Stimulated activated CD4-positive, alpha-beta T cell treated with anti-CD3 and anti-CD28 coated beads, TNF-alpha, amount 100 ng/mL, for 4 hours (primary cell): Measurements from ENCODE around the gene FBXO44.

Source experiments
- DNase-seq, 3 experiments: peaks; one replicate each; pipeline ENCODE4 v3.0.0-alpha.2; 2020; ENCODE audit warnings: low read depth in 3 of 3

The FBXO44 gene

DNA sequence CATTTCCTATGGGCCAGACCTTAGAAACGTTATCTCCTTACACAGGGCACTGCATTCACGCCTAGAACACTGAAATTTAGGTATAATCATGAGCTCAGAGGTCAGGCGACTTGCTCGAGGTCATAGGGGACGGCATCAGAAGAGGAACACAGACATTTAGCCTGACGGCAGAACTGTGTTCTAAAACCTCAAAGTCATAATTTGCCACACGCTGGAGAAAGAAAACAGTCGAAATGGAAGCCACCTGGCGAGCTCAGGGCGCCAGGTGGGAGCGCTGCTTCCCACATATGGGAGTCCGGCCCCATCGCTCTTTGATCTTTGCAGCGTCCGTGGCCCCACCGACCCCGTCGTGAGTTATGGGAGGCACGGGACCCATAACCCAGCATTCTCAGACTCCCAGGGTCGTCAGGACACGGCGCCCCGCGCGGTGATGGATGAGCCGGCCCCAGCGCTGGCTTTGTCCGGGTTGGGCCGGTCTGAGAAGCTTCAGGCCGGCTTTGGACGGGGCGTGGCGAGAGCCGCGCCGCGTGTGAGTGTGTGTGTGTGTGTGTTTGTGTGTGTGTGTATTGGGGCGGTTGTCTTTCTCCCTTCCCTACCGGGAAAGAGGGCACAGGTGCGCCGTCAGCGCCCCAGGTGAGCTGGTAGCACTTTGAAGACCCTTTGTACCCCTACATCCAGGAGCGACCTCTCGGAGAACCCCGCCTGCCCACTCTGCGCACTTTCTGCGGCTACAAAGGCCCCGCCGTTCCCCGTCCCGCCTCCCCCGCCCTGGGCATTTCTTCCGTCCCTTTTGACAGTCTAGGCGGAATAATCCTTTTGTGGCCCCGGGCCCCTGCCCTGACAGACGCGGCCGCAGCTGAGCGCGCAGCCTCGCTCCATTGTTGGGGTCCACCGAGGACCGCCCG, 36.0 kb downstream of the FBXO44 start:
- no peak for DNase-seq

DNA sequence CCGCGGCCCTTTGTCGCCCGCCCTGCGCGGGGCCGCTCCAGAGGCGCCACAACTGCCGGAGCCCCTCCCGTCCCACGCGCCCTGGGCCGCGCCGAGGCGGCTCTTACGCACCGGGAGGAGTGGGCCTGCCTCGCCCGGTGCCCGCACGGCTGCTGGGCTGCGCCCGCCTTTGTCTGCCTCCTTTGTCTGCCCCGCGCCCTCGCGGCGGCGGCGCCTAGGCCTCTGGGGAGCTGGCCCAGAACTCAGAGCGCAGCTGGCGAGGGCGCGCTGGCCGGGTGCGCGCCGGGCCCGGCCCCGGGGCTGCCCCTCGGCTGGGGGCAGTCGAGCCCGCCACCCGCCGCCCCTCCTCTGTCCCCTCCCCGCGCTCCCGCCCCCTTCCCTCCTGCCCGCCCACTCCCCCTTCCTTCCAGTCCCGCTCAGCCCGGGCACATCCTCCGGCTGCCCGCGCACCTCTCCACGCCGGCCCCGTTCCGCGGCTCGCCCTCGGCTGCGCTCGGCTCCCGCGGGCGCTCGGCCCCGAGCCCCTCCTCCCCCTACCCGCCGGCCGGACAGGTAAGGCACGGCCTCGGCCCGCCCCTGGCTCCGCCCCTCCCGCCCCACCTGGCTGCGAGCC, 36.7 kb downstream of the FBXO44 start, which contains the start of gene DRAXIN:
Gene DRAXIN, plus strand, starts transcription at position 409 of the 613 bp plus-strand sequence. CDS start 14,549 bp downstream, outside the sequence.
- no peak for DNase-seq

DNA sequence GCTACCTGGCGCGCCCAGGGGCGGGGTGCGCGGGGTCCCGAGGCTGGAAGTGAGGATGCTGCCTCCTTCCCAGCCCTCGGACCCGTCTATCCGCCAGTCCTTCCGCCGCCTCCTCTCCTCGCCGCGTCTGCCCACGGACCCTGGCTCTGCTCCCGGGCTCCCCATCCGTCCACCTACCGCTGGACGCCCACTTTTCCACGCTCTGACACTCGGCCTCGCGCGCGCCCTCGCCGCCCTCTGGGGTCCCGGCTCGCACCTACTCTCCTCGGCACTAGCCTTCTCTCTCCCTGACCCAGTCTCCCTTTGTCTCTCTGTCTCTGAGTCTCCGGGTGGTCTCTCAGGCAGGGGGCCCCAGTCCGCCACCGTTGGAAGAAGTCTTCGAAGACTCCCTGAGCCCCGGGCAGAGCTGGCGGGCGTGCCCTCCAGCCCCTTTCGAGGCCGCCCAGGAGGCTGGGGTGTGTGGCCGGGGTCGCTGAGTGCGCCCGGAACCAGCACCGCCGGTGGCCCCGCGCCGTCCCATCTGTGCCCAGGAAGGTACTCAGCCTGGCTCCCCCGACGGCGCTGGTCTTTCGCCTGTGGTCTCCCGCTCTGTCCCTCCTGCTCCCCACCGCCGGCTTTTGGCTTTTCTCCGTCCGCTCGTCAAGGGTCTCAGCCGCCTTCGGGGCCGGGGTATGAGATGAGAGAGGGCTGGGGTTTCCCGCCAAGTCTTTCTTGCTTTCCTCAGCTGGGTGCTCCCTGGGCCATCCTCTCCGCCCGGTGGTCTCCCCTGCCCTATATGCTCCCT, 37.4 kb downstream of the FBXO44 start:
- DNase-seq = no peak

DNA sequence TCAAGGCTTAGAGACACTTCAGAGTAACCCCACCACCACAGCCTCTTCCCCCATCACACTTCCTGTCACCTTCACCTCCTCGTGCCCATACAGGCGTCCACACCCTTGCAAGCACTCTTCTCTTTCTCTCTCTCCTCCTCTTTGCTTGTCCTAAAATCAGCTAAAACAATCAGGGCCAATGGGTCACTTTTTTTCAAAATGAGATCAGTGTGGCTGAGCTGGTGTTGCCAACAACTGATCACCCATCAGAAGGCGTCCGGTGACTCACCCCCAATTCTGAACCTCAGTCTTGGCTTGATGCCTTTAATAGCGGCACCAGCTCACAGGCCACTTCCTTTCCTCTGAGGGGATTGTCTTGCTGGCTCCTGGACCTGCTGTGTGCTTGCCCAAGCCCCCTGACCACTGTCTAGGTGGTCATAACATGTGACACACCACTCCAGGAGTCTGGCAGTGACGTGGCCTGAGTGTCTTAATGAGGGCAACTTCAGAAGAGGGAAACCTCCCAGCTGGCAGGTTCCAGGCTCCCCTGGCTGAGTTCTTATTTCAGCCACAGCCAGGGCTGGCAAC, 38.4 kb downstream of the FBXO44 start:
- DNase-seq = peak in 1 of 3 experiments; percentile 13

DNA sequence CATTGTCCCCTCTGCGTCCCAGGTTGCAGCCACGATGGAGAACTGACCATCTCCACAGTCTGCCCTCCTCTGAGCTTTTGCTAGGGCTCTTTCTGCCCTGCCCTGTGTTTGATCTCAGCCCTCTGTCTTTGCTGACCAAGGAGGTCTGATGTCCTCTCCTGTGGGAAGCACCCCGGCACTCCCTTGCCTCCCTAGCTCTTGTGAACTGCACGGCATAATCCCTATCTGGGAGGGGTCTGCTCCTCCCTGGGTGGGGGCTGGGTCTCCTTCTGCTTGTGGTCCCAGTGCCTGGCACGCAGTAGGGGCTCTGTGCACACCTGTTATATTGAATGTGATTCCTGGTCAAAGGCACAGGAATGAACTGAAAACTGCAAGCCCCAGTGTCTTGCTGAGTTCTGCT, 39.2 kb downstream of the FBXO44 start:
- no peak for DNase-seq

DNA sequence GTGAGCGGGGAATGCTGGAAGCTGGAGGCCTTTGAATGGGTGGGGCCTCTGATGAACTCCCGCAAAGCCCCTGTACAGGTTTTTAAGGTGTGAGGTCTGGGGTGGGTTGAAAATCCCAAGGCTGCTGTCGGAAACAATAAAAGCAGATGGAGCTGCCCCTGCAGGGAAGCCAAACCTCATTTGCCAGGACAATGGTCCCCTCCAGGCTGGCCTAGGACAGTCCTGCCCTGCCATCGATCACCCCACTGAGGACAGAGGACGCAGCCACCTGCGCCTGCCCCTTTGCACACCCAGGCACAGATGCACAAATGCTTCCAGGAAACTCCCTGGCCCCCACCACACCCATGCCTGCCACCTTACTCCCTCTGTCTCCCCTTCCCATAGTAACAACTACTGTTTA, 41.2 kb downstream of the FBXO44 start:
- DNase-seq = no peak

DNA sequence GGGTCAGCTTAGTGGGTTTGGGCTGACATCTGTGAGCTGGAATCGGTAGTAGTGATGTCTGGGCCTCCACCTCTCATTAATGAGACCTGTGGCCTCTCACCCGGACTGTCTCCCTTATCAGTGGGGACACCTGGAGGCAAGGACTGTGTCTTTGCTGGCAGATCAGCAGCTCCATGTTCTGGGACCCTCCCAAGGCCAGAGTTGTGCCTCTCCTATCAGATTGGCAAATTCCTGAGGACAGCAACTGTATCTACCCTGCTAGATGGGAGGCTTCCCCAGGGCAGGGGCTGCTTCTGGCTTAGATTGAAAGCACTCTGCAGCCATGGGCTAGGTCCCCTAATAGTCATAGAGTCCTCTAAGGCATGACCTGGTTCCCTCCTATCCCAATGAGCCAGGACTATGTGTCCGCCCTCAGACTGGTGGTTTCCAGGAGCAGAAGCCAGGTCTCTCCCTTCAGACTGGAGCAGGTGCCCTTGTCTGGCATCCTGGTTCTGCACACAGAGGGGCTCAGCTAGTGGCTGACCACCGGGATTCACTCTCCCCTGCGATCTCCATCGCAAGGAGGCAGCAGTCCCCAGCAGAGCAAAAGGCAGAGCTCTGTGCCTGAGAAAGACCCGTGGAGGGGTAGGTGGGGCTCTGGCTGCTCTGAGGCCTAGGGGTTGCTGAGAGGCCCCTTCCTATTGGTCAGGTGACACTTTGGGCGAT, 42.7 kb downstream of the FBXO44 start:
- no peak for DNase-seq

DNA sequence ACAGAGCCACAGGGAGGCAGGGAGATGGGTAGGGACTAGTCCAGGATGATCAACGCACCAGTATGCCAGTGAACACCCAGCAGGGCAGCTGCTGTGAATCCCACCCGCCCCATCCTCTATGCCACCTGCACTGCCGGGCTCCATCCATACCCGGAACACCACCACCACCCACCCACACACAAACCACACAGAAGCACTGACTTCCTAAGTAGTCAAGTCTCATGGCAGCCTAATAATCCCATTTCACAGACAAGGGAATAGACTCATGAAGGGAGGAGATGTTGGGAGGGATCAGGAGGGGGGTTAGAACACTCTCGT, 43.2 kb downstream of the FBXO44 start:
- no peak for DNase-seq

DNA sequence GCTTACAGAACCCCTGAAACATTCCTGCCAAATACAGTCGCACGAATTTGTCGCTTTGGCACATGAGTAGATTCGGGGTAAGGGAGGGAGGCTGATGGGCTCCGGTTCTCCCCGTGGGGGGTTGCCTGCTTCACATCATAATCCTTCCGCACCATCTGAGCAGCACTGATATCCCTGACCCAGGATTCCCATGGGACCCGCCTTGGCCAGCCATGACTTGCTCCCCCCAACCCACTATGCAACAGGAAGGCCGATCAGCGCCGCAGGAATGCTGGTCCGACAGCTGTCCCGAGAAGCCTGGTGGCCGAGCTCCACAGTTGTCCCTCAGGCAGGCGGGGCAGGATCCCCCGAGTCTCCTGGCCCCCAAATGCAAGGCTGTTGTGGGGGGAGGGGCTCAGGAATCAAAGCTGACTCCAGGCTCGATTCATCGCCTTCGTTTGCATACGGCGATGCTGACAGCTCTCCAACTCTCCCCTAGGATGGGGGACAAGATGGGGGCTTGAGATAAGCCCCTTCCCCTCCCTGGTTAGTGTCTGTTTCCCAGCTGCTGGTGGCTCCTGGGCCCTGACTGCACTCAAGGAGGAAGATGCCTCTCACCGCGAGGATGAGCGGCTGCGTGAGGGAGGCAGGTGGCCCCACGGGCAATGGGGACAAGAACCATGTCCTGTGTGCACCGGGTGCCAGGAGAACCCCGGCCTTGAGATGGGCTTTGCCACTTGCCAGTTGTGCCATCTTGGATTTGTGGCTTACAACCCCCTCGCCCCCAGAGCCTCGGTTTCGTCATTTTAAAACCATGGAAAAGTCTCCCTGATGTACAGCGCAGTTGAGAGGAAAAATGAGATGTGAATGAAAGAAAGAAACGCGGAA, 46.2 kb downstream of the FBXO44 start:
- DNase-seq = no peak

DNA sequence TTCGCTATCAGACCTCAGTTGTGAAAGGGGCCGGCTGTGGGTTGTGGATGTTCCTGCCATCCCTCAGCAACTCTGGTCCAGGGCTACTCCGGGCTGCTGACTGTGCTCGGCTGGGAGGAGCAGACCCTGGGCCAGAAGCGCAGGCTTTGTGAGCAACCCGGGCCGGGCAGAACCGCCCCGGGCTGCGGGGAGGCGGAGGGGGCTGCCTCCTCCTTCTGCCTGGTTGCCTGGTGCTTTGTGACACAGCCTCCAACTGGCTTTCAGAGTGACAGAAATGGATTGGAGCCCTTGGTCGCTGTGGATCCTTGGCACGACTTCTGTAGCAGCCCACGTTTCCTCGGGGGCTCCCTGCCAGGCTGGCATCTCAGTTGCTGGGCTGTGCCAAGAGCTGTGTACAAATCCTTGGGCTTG, 46.9 kb downstream of the FBXO44 start:
- no peak for DNase-seq

DNA sequence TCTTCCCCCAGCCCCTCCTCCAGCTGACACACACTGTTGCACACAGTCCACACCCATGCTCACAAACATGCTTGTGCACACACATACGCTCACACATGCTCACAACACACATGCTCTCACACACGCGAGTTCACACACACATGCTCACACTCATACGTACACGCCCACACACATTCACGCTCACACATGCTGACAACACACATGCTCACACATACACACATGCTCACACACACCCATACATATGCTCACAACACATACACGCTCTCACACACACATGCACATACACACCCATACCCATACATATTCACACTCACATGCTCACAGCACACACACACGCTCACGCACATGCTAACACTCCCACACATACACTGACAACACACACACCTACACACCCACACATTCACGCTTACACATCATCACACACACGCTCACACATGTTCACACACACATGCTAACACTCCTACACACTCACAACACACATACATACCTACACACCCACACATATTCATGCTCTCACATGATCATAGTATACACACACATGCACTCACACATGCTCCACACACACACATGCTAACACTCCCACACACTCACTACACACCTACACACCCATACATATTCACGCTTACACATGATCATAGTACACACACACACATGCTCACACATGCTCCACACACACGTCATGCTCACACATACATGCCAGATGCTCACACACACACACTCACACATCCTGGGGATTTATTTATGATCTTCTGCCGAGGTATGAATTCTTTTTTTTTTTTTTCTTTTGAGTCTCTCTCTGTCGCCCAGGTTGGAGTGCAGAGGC, 47.5 kb downstream of the FBXO44 start:
- DNase-seq = no peak

DNA sequence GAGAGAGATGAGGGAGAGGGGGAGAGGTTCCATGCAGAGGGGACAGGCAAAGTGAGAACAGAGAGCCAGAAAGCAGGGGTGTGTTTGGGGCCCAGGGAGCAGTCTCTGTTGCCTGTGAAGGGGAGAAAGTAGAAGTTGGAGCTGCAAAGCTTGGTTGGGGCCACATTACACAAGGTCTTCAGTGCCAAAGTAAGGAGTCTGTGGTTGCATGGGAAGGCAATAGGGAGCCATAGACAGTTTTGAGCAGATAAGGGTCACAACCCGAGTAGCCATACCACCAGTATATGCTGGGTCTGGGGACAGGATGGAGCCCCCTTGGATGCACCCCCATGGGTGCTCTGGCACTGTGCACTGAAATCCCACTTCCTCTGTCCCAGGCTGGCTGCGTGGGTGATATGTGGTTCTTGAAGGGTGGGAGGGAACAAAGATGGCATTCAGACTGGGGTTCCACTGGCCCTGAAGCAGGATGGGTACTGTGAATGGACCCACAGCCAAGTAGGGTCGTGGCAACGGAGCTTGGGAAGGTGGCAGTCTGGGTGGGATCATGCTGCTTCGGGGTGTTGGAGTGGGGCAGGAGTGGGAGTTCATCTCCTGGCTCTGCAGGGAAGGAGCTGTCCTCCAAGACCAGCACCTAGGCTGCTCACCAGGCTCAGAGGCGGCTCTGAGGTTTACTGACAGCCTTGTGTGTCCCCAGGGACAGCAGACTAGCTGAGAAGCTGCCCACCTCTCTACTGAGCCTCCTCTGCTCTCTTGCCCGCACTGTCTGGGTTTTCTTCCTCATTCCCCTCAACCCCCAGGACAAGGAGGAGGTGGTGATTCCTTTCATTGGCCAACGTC, 48.9 kb downstream of the FBXO44 start:
- no peak for DNase-seq

DNA sequence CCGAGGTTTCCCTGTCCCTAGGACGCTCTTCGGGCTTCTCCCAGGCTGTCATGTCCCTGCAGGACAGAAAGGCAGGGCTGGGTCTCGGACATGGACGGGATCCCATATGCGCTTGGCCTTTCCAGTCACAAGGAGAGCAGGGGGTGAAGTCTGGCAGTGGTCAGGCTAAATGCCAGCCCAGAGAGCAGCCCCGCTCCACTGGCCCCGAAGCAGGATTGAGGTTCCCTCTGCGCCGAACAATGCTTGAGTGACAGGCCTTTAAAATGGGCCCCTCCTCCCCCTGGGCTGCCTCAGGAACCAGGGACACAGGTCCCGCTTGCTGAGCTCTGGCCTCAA, 49.5 kb downstream of the FBXO44 start:
- no peak for DNase-seq

DNA sequence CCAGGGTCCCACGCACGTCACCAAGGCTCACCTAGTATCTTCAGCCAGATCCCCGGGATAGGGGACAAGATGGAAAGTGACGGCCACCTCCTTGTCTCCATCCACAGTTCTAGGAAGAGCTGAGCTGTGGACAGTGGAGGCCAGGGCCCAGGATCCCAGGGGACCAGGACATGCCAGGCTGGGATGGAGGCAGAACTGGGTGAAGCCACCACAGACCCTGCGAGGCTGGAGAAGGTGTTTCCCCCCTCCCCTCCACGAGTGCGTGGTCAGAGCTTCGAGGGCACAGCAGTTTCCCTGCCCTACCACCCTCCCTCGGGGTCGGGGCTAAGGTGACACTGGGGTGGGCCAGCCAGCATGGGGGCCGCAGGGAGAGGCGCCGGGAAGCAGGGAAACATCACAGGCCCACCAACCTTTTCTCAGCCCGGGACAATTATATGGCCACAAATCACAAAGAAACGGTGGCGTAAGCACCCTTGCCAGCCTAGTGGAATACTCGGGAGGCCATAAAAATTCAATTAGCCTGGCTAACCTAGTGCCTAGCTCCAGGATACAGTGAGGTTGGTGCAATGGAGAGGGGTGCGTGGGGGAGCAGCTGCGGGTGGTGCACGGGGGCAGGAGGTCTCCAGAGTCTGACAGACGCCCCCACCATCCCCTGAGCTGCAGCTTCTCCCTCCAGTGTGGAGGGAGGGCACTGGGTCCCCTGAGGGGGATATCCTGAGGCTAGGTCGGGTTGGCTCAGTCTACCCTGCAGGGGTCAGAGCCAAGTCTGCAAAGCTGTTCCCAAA, 50.2 kb downstream of the FBXO44 start:
- no peak for DNase-seq

DNA sequence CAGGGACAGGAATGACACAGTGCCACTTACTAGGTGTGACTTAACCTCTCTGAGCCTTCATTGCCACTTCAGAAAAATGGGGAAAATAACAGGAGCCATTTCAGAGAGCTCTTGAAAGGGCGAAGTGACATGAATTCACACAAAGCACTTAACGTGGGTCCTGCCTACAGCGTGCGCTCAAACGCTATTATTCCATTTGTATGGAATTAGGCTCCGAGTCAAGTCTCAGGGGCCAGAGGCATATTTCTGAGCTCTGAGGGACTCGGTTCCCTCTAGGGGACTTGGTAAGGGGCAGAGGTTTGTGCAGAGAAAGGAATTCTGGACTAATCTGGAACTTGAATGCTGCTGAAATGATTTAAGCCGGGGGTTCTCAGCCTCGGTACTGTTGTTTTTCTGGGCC, 50.9 kb downstream of the FBXO44 start:
- DNase-seq = no peak

DNA sequence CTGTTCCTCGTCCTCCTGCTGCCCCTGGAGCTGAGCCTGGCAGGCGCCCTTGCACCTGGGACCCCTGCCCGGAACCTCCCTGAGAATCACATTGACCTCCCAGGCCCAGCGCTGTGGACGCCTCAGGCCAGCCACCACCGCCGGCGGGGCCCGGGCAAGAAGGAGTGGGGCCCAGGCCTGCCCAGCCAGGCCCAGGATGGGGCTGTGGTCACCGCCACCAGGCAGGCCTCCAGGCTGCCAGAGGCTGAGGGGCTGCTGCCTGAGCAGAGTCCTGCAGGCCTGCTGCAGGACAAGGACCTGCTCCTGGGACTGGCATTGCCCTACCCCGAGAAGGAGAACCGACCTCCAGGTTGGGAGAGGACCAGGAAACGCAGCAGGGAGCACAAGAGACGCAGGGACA, 51.6 kb downstream of the FBXO44 start:
- no peak for DNase-seq

DNA sequence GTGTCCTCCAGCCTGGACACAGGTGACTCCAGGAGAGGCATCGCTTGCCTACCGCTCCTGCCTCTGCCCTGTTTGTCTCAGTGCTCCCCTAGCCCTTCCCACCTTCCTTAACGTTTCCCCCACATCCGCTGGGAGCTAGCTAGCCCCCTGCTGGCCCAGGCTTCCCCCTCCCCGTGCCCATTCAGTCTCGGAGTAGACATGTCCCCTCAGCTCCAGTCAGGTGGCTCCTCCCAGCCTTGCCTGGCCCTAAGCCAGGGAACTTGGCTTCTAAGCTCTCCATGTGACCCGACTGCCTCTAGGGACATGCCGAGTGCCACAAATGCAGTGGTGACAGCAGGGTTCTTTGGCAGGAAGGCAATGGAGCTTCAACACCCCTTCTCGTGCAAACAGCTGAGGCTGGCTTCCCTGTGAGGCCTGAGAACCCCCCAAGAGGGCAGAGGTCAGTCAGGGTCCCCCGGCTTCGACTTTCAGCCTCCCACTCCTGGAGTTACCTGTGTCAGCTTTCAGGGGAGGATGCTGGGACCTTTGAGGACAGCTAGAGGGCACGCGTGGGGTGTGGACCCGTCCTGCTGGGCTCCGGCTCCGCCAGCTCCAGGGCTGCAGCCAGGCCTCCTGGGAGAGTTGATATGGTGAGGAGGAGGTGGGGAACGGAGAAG, 53.1 kb downstream of the FBXO44 start:
- DNase-seq = no peak
